Adrenal gland (tissue), 12 donors: ENCODE results near the gene PIAS4. TPM values are rescaled to one million over a fixed set of nuclear protein-coding genes. Genes with fewer than 3 reads are reported as not detected.
"Not testable (repeated sequence)": the region's sequence is repeated elsewhere in the genome, so short reads cannot be mapped to it uniquely, and the experiment has no call there.

Experiments
- DNase-seq, 7 donors: peaks; one replicate each; pipeline ENCODE4 v3.0.0-alpha.2; 2019 to 2020
- H3K27ac ChIP-seq, 5 donors: fragments of 200-600 bp; sonication (generic) in 4 of 5; 1 replicate in 3 of 5; 2 replicates in 2 of 5; pipeline versions ENCODE4 v1.5.1 to v1.8.0; 2016 to 2020; ENCODE audit warnings: mild to moderate bottlenecking in 1 of 5
- H3K27me3 ChIP-seq: fragments of 200-600 bp; 2 replicates; pipeline ENCODE4 v1.8.0; 2021
- H3K36me3 ChIP-seq, 2 donors: fragments of 200-600 bp; replicated peaks in 1 of 2; 1 replicate in 1 of 2; 2 replicates in 1 of 2; pipeline versions ENCODE4 v1.5.1 to v1.8.0; 2018 to 2022
- H3K4me1 ChIP-seq, 2 donors: fragments of 200-600 bp; replicated peaks in 1 of 2; 1 replicate in 1 of 2; 2 replicates in 1 of 2; pipeline versions ENCODE4 v1.5.1 to v1.8.0; 2018 to 2021
- H3K4me3 ChIP-seq, 4 donors: fragments of 200-600 bp; sonication (generic) in 3 of 4; one replicate each; pipeline ENCODE4 v1.5.1; 2016 to 2018
- H3K9me3 ChIP-seq, 3 donors: fragments of 200-600 bp; sonication (generic) in 1 of 3; replicated peaks in 1 of 3; 1 replicate in 2 of 3; 2 replicates in 1 of 3; pipeline versions ENCODE4 v1.5.1 to v1.8.0; 2016 to 2021
- POLR2A ChIP-seq, 2 donors: fragments of 450-650 bp; IDR thresholded peaks; one replicate each; pipeline ENCODE4 v1.6.1; 2017; ENCODE audit warnings: antibody characterized with exemption in 2 of 2, mild to moderate bottlenecking in 2 of 2, moderate library complexity in 1 of 2
- WGBS, 4 donors: extraction: QIAGEN DNeasy Blood & Tissue Kit in 2 of 4; methylation state at CpG; one replicate each; pipeline versions ENCODE4 v1.1.5 to v1.1.7; 2013 to 2017; 5-methylcytosine and 5-hydroxymethylcytosine counted together
- intact Hi-C, 2 donors: fragments of 100-400 bp; cut with DNase I; formaldehyde crosslinking; loops; one replicate each; pipeline versions ENCODE4 v1.14.1 to v1.15.0; 2022 to 2023
- polyA plus RNA-seq, 3 donors: library from polyadenylated mRNA; stranded (reverse); fragments of 200-250 nt in 2 of 3; fragments of 350-450 nt in 1 of 3; fragmentation: Illumina TruSeq in 1 of 3; extraction: RNeasy Lipid Tissue Mini Kit (QIAGEN cat#74804) in 1 of 3; gene quantifications; one replicate each; pipeline ENCODE4 v1.2.3, GENCODE V29; 2013 to 2014
- total RNA-seq, 9 donors: library from RNA; depleted of rRNA in 4 of 9; stranded (reverse); fragments of >200 nt in 4 of 9; fragments of 120-200 nt in 1 of 9; fragmentation: NEBNext Ultra II Directional in 1 of 9; extraction: Animal tissue kit (Norgen Biotek cat#: 25700) in 1 of 9; gene quantifications; one replicate each; pipeline versions ENCODE4 v1.1.0 to v1.2.4, GENCODE V29; 2013 to 2023
- TF ChIP-seq, protein P1 (sequence below), 6 experiments: fragments of 450-650 bp in 4 of 6; fragments of 200-600 bp in 2 of 6; sonication (generic) in 1 of 6; IDR thresholded peaks; 1 replicate in 5 of 6; 2 replicates in 1 of 6; pipeline versions ENCODE4 v1.5.1 to v1.8.0; 2016 to 2021; ENCODE audit warnings: antibody characterized with exemption in 6 of 6, mild to moderate bottlenecking in 2 of 6, moderate library complexity in 1 of 6
- donor health status: healthy with polysubstance abuse.
- donor health status: Bipolar disorder and iron deficiency.
- donor health status: DM: yes; HTN: yes; CAD: no.
- donor health status: DM: no; HTN: no; CAD: no.
- donor health status: DM: no; HTN: no; CAD: no.
- donor health status: DM: yes; HTN: yes; CAD: no.

Gene PIAS4
- total and polyA plus RNA-seq, 12 donors: 13.7 to 40.7 (median 22.5) TPM

DNA sequence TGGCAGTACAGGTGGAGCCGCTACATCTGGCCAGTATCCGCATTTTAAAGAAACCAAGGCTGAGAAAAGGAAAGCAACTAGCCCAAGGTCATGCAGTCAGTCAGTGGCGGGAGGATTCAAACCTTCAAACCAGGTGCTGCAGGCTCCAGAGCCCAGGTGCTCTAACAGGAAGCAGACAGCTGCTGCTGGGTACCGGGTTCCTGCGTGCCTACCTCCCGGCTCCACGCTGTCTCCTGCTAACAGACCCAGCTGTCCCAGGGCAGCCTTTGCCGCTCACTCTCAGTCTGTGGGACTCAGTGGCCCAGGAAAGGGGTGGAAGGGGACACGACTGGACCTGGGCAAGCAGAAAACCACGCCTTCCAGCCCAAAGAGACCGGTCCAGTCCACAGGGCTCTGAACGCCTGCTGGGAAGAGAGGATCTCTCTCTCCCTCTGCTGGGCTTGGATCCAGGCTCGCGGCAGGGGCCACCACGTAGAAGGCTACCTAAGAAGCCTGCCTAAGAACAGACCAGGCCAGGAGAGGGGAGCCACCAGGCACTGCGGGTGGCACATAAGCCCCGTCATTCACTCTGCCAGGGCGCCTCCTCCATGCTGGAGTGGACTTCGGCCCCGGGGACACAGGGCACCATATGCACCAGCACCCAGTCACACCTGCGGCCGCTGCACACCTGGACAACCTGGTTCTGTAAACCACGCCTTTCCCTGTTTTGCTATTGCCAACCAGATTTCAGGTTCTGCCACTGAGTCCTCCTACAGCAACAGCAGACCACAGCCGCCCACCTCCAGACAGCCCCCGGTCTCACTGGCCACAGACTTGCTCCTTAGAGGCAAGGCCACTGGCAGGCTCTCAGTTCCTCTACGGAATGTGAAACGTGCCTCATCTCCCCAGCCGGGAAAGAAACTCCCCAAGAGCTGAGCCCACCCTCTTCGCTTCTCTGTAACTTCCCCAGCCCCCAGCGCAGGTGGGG is 41.2 kb upstream of the PIAS4 start:
- intact Hi-C loops: no loop called here
- Histone ChIP-seq H3K9me3 (no peaks in the 10 kb centered on the region), H3K4me1 (peaks cover 9 to 26% of the 10 kb centered on the region in 2 donors), H3K27me3 (no peaks in the 10 kb centered on the region), H3K4me3 (no peak overlapping the region), H3K27ac (peak overlapping the region in 1 of 5 donors; percentile 3), H3K36me3 (peaks cover 0 to 75% of the 10 kb centered on the region in 2 donors)
- TF ChIP-seq, protein P1, sequence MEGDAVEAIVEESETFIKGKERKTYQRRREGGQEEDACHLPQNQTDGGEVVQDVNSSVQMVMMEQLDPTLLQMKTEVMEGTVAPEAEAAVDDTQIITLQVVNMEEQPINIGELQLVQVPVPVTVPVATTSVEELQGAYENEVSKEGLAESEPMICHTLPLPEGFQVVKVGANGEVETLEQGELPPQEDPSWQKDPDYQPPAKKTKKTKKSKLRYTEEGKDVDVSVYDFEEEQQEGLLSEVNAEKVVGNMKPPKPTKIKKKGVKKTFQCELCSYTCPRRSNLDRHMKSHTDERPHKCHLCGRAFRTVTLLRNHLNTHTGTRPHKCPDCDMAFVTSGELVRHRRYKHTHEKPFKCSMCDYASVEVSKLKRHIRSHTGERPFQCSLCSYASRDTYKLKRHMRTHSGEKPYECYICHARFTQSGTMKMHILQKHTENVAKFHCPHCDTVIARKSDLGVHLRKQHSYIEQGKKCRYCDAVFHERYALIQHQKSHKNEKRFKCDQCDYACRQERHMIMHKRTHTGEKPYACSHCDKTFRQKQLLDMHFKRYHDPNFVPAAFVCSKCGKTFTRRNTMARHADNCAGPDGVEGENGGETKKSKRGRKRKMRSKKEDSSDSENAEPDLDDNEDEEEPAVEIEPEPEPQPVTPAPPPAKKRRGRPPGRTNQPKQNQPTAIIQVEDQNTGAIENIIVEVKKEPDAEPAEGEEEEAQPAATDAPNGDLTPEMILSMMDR (IDR thresholded peaks at IDR 0.05): no peak
- TF ChIP-seq POLR2A (IDR thresholded peaks at IDR 0.05): no peak
- WGBS, 4 donors: 81 to 91% (median 87%) methylated on average over 17 to 30 of the region's 30 CpGs
- peak in 1 of 7 donors; percentile 8 for DNase-seq

DNA sequence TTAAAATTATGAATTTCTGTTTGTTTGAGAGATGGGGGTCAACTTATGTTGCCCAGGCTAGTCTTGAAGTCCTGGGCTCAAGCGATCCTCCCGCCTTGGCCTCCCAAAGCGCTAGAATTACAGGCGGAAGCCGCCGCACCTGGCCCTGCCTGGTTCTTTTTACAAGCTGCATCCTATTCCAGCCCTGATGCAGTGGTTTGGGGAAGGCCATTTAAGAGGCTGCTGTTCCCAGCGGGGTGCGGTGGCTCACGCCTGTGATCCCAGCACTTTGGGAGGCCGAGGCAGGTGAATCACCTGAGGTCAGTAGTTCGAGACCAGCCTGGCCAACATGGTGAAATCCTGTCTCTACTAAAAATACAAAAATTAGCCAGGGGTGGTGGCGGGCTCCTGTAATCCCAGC is 39.6 kb upstream of the PIAS4 start:
- peaks cover 0 to 58% of the 10 kb centered on the region in 2 donors for H3K36me3 ChIP-seq
- H3K4me1 ChIP-seq: peaks cover 9 to 26% of the 10 kb centered on the region in 2 donors

DNA sequence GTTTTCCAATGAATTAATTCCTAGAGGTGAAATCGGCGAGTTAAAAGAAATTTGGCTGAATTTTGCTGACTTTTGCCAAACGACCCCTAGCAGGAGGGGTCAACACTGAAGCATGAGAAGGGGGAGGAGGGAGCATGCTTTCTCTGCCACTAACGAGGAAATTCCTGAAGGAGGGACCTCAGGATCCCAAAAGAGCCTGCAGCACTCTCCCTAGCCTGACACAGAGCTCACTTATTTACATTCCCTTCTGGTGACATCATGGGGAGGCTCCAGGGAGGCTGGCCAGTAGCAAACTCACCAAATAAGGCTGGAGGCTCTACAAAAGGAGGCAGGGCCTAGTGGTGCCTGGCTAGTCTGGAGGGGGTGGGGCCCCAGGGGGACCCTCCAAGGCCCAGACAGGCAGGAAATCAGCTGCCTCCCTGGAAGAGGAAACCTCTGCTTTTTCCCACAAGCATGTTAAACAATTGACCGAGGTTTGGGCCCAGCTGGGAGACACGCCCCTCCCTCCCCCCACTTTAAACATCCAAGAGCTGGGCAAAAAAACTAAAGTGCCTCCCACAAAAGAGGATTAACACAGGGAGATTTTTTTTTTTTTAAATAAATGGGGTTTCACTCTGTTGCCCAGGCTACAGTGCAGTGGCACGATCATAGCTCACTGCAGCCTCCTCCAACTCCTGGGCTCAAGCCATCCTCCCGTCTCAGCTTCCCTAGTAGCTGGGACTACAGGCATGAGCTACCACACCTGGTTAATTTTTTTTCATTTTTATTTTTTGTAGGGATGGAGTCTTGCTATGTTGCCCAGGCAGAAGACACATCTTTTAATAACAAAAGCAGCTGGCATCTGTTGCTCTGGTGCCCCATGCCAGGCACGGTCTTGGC is 38.7 kb upstream of the PIAS4 start:
- Histone ChIP-seq H3K27ac (peak overlapping the region in 4 of 5 donors; percentile 10 to 95 (median 84)), H3K36me3 (peaks cover 0 to 50% of the 10 kb centered on the region in 2 donors), H3K9me3 (no peaks in the 10 kb centered on the region), H3K4me3 (peak overlapping the region in 1 of 4 donors; percentile 96), H3K27me3 (no peaks in the 10 kb centered on the region), H3K4me1 (peaks cover 9 to 26% of the 10 kb centered on the region in 2 donors)
- no peak for TF ChIP-seq POLR2A (IDR thresholded peaks at IDR 0.05)
- TF ChIP-seq, protein P1 (IDR thresholded peaks at IDR 0.05): no peak
- peak in 6 of 7 donors; percentile 59 to 91 (median 77) for DNase-seq
- intact Hi-C loops: no loop called here
- 51 to 56% (median 53%) methylated on average over 9 of the region's 9 CpGs for WGBS, 4 donors

More for the DNA sequence above, 39.6 kb upstream of the PIAS4 start:
- DNase-seq, H3K27me3 ChIP-seq, H3K4me3 ChIP-seq, intact Hi-C loops, H3K9me3 ChIP-seq: not testable (repeated sequence)
- peak overlapping the region in 3 of 5 donors; percentile 26 to 95 (median 59) for H3K27ac ChIP-seq
- 91 to 96% (median 94%) methylated on average over 9 to 12 of the region's 12 CpGs for WGBS, 4 donors

DNA sequence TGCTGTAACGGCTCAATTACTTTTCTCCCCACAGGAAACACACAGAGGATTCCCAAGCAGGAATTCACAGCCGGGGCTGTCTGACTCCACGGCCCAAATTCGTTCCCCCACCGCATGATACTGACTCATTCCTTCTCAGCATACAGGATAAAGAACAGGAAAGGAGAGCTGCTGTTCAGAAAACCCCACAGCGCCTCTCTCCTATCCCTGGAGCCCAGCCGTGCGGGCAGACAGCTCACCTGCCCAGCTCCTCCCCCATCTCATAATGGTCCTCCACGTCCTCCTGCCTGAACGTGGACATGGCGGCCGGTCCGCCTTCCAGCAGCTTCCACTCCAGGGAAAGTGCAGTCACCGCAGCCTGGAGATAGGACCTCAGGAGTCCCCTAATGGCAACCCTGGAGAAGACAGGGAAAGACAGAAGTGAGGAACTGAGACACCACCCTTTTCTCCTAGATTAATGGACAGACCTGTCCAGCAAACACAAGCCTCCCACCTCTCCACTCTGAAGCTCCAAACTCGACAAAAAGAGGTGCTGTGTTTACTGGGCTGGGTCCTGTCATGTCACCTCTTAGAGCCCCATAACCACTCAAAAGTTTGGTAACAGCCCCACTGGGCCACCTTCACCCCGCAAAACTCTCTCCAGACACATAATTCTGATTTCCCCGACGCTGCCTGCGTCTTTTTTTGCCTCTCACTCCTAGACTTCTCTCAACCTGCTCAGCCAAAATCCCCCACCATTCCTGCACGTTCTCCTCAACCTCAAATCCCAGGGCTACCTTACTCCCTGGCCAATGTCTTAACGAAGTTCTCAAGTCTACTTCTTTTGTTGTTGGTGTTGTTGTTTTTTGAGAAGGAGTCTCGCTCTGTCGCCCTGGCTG is 37.9 kb upstream of the PIAS4 start:
- TF ChIP-seq, protein P1 (IDR thresholded peaks at IDR 0.05): peak in 1 of 6 experiments; percentile 6
- TF ChIP-seq POLR2A (IDR thresholded peaks at IDR 0.05): peak in 1 of 2 donors; percentile 15
- H3K4me1 ChIP-seq: peaks cover 9 to 26% of the 10 kb centered on the region in 2 donors
- 34 to 39% (median 37%) methylated on average over 23 of the region's 23 CpGs for WGBS, 4 donors

More for the DNA sequence above, 37.9 kb upstream of the PIAS4 start:
- peak overlapping the region in 2 of 4 donors; percentile 96 to 100 for H3K4me3 ChIP-seq
- peak overlapping the region in 4 of 5 donors; percentile 10 to 95 (median 84) for H3K27ac ChIP-seq
- no peaks in the 10 kb centered on the region for H3K9me3 ChIP-seq
- no peaks in the 10 kb centered on the region for H3K27me3 ChIP-seq
- intact Hi-C loops: no loop called here
- H3K36me3 ChIP-seq: peaks cover 0 to 42% of the 10 kb centered on the region in 2 donors
- DNase-seq: no peak
